ENCODE data around the gene TRAF4. TPM values are rescaled to one million over a fixed set of nuclear protein-coding genes. Genes with fewer than 3 reads are reported as not detected.
A peak's percentile ranks its signal among the peaks of the same experiment; 100 is the strongest.

The TRAF4 gene
- total and polyA plus RNA-seq, 9 of the 15 experiments (the other 6 are each of a cell fraction or from before 2014, with no cell fraction given) = 2.4 to 147 (median 72.4) TPM

- no peak for TF ChIP-seq JUNB (CRISPR knock-in tag; conservative IDR thresholded peaks at IDR 0.05)
- TF ChIP-seq THAP12 (CRISPR knock-in tag; IDR thresholded peaks at IDR 0.05) = peak; percentile 22; the same call in 1 of the 2 replicates
- no peak for TF ChIP-seq ZNF511 (CRISPR knock-in tag; IDR thresholded peaks at IDR 0.05)
- no peak for TF ChIP-seq ZNF695 (CRISPR knock-in tag; IDR thresholded peaks at IDR 0.05)
- TF ChIP-seq NRF1 (conservative IDR thresholded peaks at IDR 0.05 in 1 of 2, IDR thresholded peaks at IDR 0.05 in 1 of 2) = peak; percentile 73 to 78
- no peak for TF ChIP-seq PRMT5 (CRISPR knock-in tag; IDR thresholded peaks at IDR 0.05)
- peak; percentile 42; the same call in 1 of the 2 replicates for TF ChIP-seq ZNF766 (CRISPR knock-in tag; conservative IDR thresholded peaks at IDR 0.05)
- no peak for TF ChIP-seq ZNF668 (CRISPR knock-in tag; IDR thresholded peaks at IDR 0.05)
- no peak for TF ChIP-seq HDAC2 (IDR thresholded peaks at IDR 0.05)
- TF ChIP-seq EWSR1 (IDR thresholded peaks at IDR 0.05; ENCODE audit: borderline replicate concordance, low read depth, partially characterized antibody) = no peak
- TF ChIP-seq MAX (CRISPR knock-in tag; IDR thresholded peaks at IDR 0.05) = no peak
- TF ChIP-seq E2F6 (IDR thresholded peaks at IDR 0.05; ENCODE audit: borderline replicate concordance in 1 of 2, extremely low read depth in 1 of 2, insufficient read depth in 1 of 2, insufficient read length in 1 of 2, low read depth in 1 of 2, low read length in 1 of 2, poor library complexity in 1 of 2, severe bottlenecking in 1 of 2) = peak in 1 of 2 experiments; percentile 87
- peak; percentile 58; the same call in 1 of the 2 replicates for TF ChIP-seq PKNOX1 (IDR thresholded peaks at IDR 0.05)
- TF ChIP-seq SFPQ (IDR thresholded peaks at IDR 0.05; ENCODE audit: low read depth, low read length) = no peak
- TF ChIP-seq IFI16 (CRISPR knock-in tag; IDR thresholded peaks at IDR 0.05) = no peak
- no peak; the same call in 1 of the 2 replicates for TF ChIP-seq TARDBP (IDR thresholded peaks at IDR 0.05)
- no peak for TF ChIP-seq HNRNPK (IDR thresholded peaks at IDR 0.05; ENCODE audit: low read depth, low read length, poor library complexity, severe bottlenecking)
- no peak for TF ChIP-seq NR2C1 (IDR thresholded peaks at IDR 0.05)
- 0 out of 2 replicates have a peak, but pooled peaks have one; percentile 1 for TF ChIP-seq NR2C1 (tag; IDR thresholded peaks at IDR 0.05)
Measured at GRCh38 chr17:28712032-28712704, 31.6 kb upstream of the TRAF4 start (continued).

Data from K562 (cell line).